Aorta (tissue), 5 donors: Measurements from ENCODE around the gene SPHKAP. TPM values are rescaled to one million over a fixed set of nuclear protein-coding genes. Genes with fewer than 3 reads are reported as not detected.

ENCODE experiments used
- ATAC-seq: fragments of 200-7000 bp; cut with Tn5 transposase; one replicate; pipeline ENCODE4 v1.9.1; 2022; ENCODE audit warnings: moderate library complexity; ENCODE audit not compliant: low FRiP score
- DNase-seq, 2 donors: peaks; one replicate each; pipeline ENCODE4 v3.0.0-alpha.2; 2020
- H3K27ac ChIP-seq, 2 donors: one replicate each; pipeline ENCODE4 v1.5.1; 2013; ENCODE audit warnings: low read length in 2 of 2, mild to moderate bottlenecking in 2 of 2, moderate library complexity in 2 of 2, control low read depth in 1 of 2, inconsistent platforms in 1 of 2, low read depth in 1 of 2
- H3K27me3 ChIP-seq, 2 donors: one replicate each; pipeline ENCODE4 v1.6.1; 2013; ENCODE audit warnings: control low read depth in 1 of 2, low read length in 1 of 2, mild to moderate bottlenecking in 1 of 2, moderate library complexity in 1 of 2; ENCODE audit not compliant: insufficient read depth in 2 of 2, control insufficient read depth in 1 of 2
- H3K36me3 ChIP-seq, 2 donors: one replicate each; pipeline ENCODE4 v1.6.1; 2013; ENCODE audit warnings: control low read depth in 1 of 2, low read length in 1 of 2, mild to moderate bottlenecking in 1 of 2; ENCODE audit not compliant: insufficient read depth in 2 of 2, control insufficient read depth in 1 of 2
- H3K4me1 ChIP-seq, 2 donors: one replicate each; pipeline ENCODE4 v1.6.1; 2013; ENCODE audit warnings: low read length in 2 of 2, control low read depth in 1 of 2, mild to moderate bottlenecking in 1 of 2, moderate library complexity in 1 of 2; ENCODE audit not compliant: insufficient read depth in 2 of 2, control insufficient read depth in 1 of 2
- H3K4me3 ChIP-seq, 2 donors: one replicate each; pipeline ENCODE4 v1.5.1; 2013; ENCODE audit warnings: low read length in 2 of 2, control low read depth in 1 of 2, mild to moderate bottlenecking in 1 of 2
- H3K9me3 ChIP-seq: one replicate; pipeline ENCODE4 v1.6.1; 2013; ENCODE audit warnings: mild to moderate bottlenecking, low read length; ENCODE audit not compliant: control insufficient read depth
- WGBS, 2 donors: extraction: QIAGEN DNeasy Blood & Tissue Kit; methylation state at CpG; one replicate each; pipeline ENCODE4 v1.1.7; 2013; 5-methylcytosine and 5-hydroxymethylcytosine counted together
- intact Hi-C, 2 donors: fragments of 100-400 bp; cut with DNase I; formaldehyde crosslinking; loops; one replicate each; pipeline versions ENCODE4 v1.14.2 to v1.15.0; 2022
- polyA plus RNA-seq, 2 donors: library from polyadenylated mRNA; stranded (reverse); fragments of 200-250 nt; gene quantifications; one replicate each; pipeline ENCODE4 v1.2.3, GENCODE V29; 2013
- total RNA-seq, 2 donors: library from RNA; stranded (reverse); fragmentation: NEBNext Ultra II Directional; extraction: Animal tissue kit (Norgen Biotek cat#: 25700); gene quantifications; one replicate each; pipeline ENCODE4 v1.2.1, GENCODE V29; 2021
- donor health status: healthy with polysubstance abuse.
- donor health status: Bipolar disorder and iron deficiency.
- donor health status: DM: no; HTN: no; CAD: no.
- donor health status: DM: no; HTN: no; CAD: no.
- donor health status: DM: yes; HTN: yes; CAD: no.

The SPHKAP gene
- total and polyA plus RNA-seq, 4 donors = 0.18 TPM; not detected in 3

DNA sequence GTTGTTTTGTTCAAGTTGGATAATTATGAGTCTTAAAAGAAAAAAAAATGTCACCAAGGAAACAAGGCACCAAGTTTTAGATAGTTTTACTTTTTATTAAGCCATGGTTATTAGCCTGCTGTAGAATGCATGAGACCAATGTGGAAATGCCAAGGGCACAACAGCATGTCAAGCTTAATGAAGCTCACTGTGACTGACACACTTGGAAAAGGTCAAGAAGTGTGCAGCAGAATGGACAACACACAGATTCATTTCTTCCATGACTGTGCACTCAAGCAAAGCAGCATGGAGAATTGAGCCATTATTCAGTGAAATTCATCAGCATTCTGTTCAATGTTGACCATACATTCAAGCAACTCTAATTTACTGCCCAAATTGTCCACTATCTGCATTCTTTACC, 23.6 kb downstream of the SPHKAP start:
- H3K4me3 ChIP-seq = no peak overlapping the region

DNA sequence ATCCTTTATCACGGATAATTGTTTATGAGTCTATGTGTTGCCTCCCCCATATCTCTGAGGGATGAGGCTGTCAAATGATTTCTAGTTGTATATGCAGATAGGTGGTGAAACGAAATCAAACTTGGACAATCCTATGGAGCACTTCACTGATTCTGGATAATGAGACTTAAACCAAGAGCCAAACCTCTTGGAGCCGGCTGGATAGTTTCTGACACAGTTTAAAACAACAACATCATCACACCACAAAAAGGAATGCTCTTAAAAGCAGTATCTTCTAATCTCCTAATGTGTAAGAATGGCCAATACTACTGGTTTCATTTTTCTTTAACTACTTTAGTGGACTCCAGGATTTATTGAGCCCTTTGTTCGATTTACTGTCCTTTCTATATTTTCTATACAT, 36.5 kb downstream of the SPHKAP start:
- Histone ChIP-seq H3K27ac (no peak overlapping the region), H3K36me3 (no peaks in the 10 kb centered on the region), H3K4me1 (no peaks in the 10 kb centered on the region), H3K27me3 (no peaks in the 10 kb centered on the region), H3K4me3 (no peak overlapping the region), H3K9me3 (no peaks in the 10 kb centered on the region)
- ATAC-seq (no peak), DNase-seq (no peak)
- 56 to 65% methylated on average over 4 of the region's 4 CpGs for WGBS, 2 donors
- intact Hi-C loops = no loop called here

More for the DNA sequence above, 23.6 kb downstream of the SPHKAP start:
- H3K9me3 ChIP-seq = no peaks in the 10 kb centered on the region
- intact Hi-C loops = no loop called here
- DNase-seq = no peak
- no peaks in the 10 kb centered on the region for H3K4me1 ChIP-seq
- H3K36me3 ChIP-seq = no peaks in the 10 kb centered on the region
- ATAC-seq = no peak
- no peaks in the 10 kb centered on the region for H3K27me3 ChIP-seq
- H3K27ac ChIP-seq = no peak overlapping the region

DNA sequence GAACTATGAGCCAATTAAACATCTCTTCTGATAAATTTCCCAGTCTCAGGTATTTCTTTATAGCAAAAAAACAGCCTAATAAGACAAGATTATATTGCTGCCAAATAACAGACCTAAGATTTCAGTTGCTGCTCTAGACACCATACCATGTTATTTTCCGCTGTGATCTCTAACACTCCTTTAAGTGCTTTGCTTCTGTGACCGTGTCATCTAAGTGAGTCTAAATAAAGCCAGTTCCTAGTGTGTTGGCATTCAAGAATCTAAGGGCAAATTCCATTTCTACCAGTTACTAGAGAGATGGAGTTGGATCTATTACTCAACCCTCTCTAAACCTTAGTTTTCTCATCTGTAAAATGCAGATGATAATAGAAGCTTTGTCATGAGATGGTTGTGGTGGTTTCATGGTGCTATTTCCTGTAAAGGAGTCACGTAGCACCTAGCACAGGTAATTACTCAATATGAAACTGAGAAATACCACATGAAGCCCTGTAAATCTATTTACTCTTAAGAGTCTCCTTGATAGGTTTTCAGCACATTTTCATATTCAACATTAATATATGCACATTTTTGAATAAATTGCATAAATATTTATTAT, 40.5 kb downstream of the SPHKAP start:
- Histone ChIP-seq H3K9me3 (no peaks in the 10 kb centered on the region), H3K27me3 (no peaks in the 10 kb centered on the region), H3K27ac (no peak overlapping the region), H3K4me3 (no peak overlapping the region), H3K36me3 (no peaks in the 10 kb centered on the region), H3K4me1 (no peaks in the 10 kb centered on the region)
- intact Hi-C loops = no loop called here
- WGBS, 2 donors = 54 to 78% methylated on average over 3 of the region's 3 CpGs
- no peak for ATAC-seq
- no peak for DNase-seq

DNA sequence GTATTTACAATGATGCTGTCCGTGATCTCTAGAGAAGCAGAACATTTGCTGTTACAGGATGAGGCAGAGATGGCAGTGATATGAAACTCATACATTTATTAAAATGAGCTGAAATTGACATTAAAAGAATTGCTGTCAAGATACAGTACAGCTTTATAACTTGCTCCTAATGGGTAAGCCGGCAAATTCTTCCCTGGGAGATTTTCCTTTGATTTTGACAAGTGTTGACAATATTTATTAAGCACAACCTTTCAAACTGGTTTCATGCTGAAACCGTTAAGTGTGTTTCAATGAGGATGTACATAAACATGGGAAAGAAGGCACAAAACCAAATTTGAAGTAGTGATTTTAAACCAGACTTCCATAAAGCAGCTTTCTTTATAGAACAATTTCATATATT, 45.5 kb downstream of the SPHKAP start:
- DNase-seq (no peak), ATAC-seq (no peak)
- intact Hi-C loops = no loop called here
- Histone ChIP-seq H3K4me3 (no peak overlapping the region), H3K27me3 (no peaks in the 10 kb centered on the region), H3K36me3 (no peaks in the 10 kb centered on the region), H3K4me1 (no peaks in the 10 kb centered on the region), H3K27ac (no peak overlapping the region), H3K9me3 (no peaks in the 10 kb centered on the region)
- WGBS, 2 donors = 74 to 75% methylated on average over 3 of the region's 3 CpGs

DNA sequence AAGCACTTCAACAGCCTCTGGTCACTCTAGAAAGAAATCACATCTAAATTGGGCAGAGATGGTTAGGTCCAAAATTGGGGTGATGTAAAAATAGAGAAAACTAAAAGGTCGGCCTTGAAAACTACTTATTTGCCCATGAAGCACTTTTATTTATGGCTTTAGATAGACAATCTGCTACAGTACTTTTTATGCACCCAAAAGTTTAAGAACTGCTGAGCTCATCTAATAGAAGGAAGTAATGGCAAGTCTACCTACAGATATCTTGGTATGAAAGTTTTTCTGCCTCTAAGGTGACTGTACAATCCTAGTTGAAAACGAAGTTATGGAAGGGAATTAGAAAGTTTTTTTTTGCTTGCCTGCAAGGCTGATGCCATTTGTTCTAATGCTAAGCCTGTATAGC, 46.2 kb downstream of the SPHKAP start:
- Histone ChIP-seq H3K27ac (no peak overlapping the region), H3K36me3 (no peaks in the 10 kb centered on the region), H3K9me3 (no peaks in the 10 kb centered on the region), H3K27me3 (no peaks in the 10 kb centered on the region), H3K4me1 (no peaks in the 10 kb centered on the region), H3K4me3 (no peak overlapping the region)
- no peak for DNase-seq
- 75 to 76% methylated on average over 2 of the region's 2 CpGs for WGBS, 2 donors
- intact Hi-C loops = no loop called here
- ATAC-seq = no peak

DNA sequence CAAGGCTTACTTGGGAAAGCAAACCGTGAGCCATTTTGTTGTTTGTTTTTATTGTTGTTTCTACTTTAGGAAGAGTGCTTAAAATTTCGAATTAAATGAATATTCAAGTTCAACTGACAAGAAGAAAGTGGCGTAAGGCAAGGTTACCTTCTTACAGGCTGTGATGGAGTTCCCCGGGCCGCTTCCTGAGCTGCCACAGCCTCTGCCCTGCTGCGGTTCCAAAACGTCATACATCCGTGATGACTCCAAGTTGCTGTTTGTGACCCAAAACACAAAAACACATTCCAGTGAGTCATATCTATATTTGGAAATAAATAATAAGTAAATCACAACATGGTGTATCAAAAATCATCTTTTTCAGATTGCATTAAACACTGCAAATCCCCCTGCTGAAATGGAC, 49.7 kb downstream of the SPHKAP start:
- H3K27me3 ChIP-seq = no peaks in the 10 kb centered on the region
- DNase-seq (no peak), ATAC-seq (no peak)
- no peaks in the 10 kb centered on the region for H3K9me3 ChIP-seq
- H3K4me3 ChIP-seq = no peak overlapping the region
- H3K36me3 ChIP-seq = no peaks in the 10 kb centered on the region
- WGBS, 2 donors = 55 to 60% methylated on average over 8 of the region's 8 CpGs
- H3K4me1 ChIP-seq = no peaks in the 10 kb centered on the region
- no peak overlapping the region for H3K27ac ChIP-seq
- intact Hi-C loops = no loop called here

DNA sequence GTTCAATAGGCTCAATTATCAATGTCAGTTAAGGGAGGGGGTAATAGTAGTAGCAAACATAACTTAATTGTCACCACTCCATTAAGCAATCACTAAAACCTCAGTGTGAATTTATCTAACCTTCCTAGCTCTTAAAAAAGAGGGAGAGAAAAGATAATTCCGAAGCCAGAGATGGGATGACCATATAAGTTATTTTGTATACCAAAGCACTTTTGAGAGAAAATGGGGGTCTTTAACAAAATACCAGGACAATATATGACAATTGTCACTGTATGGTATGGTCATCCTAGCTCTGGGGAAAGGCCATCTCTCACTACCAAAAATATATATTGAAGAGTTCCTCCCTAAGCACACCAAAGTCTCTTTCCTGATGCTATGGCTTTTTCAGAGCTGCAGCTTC, 55.1 kb downstream of the SPHKAP start:
- H3K36me3 ChIP-seq = no peaks in the 10 kb centered on the region
- WGBS, 2 donors = 39 to 88% methylated on average over 1 of the region's 1 CpG
- no peak for ATAC-seq
- intact Hi-C loops = no loop called here
- no peak overlapping the region for H3K27ac ChIP-seq
- no peak for DNase-seq
- H3K9me3 ChIP-seq = no peaks in the 10 kb centered on the region
- no peaks in the 10 kb centered on the region for H3K4me1 ChIP-seq
- H3K27me3 ChIP-seq = no peaks in the 10 kb centered on the region
- H3K4me3 ChIP-seq = no peak overlapping the region

DNA sequence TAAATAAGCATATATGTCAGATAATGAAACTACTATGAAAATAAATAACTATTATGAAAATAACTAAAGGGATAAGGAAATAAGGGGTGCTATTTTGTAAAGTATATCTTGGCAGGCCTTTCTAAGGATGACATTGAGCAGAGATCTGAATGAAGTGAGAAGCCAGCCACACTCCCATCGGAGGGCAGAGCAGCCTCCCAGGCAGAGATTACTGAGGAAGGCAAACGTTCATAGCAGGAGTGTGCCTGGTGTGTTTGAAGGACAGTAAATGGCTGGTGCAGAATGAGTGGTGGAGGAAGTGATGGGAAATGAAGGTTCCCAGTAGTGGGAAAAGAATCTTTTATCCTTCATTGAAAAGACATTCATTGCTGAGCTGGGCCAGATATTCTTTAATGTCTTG, 62.5 kb downstream of the SPHKAP start:
- Histone ChIP-seq H3K27ac (no peak overlapping the region), H3K9me3 (no peaks in the 10 kb centered on the region), H3K27me3 (no peaks in the 10 kb centered on the region), H3K4me3 (no peak overlapping the region), H3K4me1 (no peaks in the 10 kb centered on the region), H3K36me3 (no peaks in the 10 kb centered on the region)
- intact Hi-C loops = no loop called here
- DNase-seq = no peak
- ATAC-seq = no peak
- WGBS, 2 donors = 23 to 25% methylated on average over 2 of the region's 2 CpGs

DNA sequence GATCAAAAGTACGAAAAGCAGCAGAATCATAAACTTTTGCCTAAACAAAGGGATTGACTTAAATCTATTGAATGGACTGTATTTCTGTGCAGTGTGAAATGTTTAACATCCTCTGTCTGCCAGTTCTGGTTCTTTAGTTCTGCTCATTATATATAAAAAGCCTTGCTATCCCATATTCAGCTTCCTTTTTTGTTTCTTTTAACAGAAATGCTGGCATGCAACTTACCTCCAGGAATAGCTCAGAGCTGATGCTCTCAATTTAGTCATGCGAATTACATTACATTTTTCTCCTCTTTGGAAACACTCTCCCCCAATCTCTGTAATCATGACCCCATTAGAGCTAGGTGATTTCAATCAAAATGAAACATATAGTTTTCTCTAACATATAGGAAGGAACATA, 73.6 kb downstream of the SPHKAP start:
- whole genome bisulfite sequencing, 2 donors = 28 to 33% methylated on average over 2 of the region's 2 CpGs
- Histone ChIP-seq H3K9me3 (no peaks in the 10 kb centered on the region), H3K36me3 (no peaks in the 10 kb centered on the region), H3K4me3 (no peak overlapping the region), H3K4me1 (no peaks in the 10 kb centered on the region), H3K27me3 (no peaks in the 10 kb centered on the region), H3K27ac (no peak overlapping the region)
- intact Hi-C loops = no loop called here
- DNase-seq = no peak
- ATAC-seq = no peak
